GM21717 (cell line): ENCODE results near the gene UNC5A.
"Not testable (repeated sequence)": the region's sequence is repeated elsewhere in the genome, so short reads cannot be mapped to it uniquely, and the experiment has no call there.

ENCODE experiments used
- ATAC-seq: cut with Tn5 transposase; IDR thresholded peaks from one replicate; pipeline ENCODE4 v1.9.1; 2021; ENCODE audit warnings: mild to moderate bottlenecking, moderate library complexity; ENCODE audit not compliant: unreplicated experiment

Gene UNC5A

DNA sequence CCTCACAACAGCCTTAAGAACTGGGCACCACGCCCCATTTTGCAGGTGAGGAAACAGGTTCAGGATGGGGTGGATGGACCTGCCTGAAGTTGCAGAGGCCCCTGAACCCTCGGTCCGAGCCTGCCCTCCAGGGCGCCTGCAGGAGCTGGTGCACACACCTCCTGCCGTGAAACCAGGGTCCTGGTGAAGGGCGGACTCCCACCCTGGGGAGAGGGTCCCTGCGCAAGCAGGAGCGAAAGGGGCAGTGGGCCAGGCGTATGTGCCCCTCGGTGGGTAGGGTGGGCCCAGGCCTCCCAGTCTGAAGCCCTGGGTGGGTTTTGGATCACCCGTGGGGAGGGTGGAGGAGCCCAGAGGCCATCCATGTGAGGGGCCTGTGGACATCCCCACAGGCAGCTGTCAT, 50.9 kb downstream of the UNC5A start:
- no peak for ATAC-seq

DNA sequence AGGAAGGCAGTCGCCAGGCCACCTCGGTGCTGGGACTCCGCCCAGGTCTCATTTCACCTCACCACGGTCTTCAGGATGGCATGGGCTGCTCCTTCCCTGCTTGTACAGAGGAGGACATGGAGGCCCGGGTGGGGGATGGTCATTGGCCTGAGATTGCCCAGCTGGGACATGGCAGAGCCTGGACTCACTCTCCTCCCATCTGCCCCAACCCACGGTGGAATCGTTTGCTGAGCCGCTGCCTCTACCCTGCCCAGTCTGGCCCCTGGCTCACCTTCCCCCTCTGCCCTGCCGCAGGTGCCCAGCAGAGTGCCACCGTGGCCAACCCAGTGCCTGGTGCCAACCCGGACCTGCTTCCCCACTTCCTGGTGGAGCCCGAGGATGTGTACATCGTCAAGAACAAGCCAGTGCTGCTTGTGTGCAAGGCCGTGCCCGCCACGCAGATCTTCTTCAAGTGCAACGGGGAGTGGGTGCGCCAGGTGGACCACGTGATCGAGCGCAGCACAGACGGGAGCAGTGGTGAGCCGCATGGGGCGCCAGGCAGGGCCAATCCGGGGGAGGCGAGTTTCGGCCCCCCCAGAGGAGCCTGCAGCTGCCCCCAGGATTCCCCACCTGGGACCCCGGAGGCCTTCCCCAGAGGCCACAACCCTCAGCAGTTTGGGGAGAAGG, 52.1 kb downstream of the UNC5A start:
- no peak for ATAC-seq

- no peak for ATAC-seq
Measured at GRCh38 chr5:176863041-176863764, 52.8 kb downstream of the UNC5A start.

GRCh38 chr5:176863765-176864098, 53.4 kb downstream of the UNC5A start:
- no peak for ATAC-seq

DNA sequence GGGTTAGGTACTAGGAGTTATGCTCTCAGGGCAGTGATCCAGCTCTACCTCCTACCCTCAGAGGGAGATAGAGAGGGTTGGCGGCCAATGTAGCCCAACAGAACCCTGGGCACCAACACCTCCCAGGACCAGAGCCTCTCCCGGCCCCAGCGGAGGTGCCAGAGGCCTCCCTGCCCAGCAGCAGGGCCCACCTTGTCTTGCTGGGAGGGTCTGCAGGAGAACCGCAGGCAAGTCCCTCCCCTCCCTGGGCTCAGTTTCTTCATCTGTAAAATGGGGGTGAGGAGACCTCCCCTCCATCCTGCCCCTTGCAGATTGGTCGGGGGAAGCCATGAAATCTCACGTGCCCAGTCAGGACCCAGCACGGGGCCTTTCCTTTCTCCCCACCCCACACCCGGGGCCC, 54.4 kb downstream of the UNC5A start:
- ATAC-seq: no peak

DNA sequence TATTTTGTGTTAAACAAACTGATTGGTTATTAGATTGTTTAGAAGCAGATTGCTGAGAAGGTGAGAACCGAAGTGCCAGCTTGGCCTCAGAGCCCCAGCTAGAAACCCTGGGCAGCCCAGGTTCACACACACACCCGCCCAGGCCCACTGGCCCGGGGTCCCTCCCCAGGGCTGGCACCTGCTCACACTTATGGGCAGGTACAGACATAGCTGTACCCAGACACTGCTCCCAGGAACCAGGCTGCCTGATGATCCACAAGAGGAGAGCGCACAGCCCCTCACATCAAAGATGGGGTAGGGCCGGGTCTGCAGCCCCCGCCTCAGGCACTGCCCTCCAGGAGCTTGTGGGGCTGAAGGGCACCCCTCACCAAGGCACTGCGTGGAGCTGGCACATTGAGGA, 55.6 kb downstream of the UNC5A start:
- ATAC-seq: no peak

DNA sequence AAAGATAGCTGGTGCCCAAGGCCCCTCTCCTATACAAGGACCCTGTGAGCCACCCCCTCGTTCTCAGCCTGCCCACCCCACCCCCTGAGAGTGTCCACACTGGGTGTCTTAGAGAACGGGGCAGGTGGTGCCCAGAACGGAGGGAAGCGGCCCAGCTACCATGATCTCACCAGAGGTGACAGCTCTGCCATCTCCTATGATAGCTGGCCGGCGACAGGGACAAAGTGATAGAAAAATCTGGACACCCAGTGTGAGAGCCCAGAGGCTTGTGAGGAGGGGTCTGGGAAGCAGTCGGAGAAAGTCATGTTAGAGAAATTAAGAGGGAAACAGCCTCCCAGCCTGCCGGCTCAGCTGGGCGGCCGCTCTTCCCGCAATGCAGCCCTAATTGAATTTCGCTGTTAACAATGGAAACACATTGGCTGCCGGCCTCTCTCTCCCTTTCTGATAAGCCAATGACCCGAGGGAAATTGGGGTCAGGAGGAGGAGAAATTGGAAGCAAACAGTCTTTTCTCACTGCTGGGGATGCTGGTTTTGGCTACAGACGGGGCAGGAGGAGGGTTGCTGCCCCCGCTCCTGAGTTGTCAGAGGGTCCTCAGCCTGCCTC, 56.5 kb downstream of the UNC5A start:
- ATAC-seq: no peak

- ATAC-seq: no peak
Measured at GRCh38 chr5:176868126-176868525, 57.8 kb downstream of the UNC5A start.

- no peak for ATAC-seq
Measured at GRCh38 chr5:176868731-176869130, 58.4 kb downstream of the UNC5A start.

GRCh38 chr5:176869501-176870109, 59.2 kb downstream of the UNC5A start:
- ATAC-seq: no peak

DNA sequence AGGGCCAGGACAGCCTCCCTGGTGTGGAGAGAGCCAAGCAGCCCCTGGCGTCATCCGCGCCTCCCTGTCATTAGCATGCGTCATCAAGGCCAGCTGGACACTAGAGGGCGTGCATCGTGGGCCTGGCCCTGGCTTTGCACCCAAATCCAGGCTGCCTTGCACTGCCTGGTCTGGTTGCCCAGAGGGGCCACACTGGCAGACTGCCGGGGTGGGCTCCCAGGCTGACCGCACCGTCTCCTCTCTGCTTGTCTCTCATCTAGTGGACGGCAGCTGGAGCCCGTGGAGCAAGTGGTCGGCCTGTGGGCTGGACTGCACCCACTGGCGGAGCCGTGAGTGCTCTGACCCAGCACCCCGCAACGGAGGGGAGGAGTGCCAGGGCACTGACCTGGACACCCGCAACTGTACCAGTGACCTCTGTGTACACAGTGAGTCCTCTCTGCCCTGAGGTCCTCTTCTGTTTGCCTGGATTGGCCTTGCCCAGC, 59.8 kb downstream of the UNC5A start:
- ATAC-seq: no peak

DNA sequence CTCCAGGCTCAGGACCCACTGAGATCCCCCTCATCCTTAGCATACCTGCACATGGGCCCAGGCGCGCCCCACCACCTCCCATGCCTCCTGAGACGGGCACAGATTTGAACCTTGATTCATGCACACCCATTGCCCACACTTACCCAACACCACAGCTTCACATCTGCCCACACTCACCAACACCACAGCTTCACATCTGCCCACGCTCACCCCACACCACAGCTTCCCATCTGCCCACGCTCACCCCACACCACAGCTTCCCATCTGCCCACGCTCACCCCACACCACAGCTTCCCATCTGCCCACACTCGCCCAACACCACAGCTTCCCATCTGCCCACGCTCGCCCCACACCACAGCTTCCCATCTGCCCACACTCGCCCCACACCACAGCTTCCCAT, 60.3 kb downstream of the UNC5A start:
- ATAC-seq: not testable (repeated sequence)

DNA sequence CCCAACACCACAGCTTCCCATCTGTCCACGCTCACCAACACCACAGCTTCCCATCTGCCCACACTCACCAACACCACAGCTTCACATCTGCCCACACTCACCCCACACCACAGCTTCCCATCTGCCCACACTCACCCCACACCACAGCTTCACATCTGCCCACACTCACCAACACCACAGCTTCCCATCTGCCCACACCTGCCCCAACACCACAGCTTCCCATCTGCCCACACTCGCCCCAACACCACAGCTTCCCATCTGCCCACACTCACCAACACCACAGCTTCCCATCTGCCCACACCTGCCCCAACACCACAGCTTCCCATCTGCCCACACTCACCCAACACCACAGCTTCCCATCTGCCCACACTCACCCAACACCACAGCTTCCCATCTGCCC, 62.2 kb downstream of the UNC5A start:
- not testable (repeated sequence) for ATAC-seq

DNA sequence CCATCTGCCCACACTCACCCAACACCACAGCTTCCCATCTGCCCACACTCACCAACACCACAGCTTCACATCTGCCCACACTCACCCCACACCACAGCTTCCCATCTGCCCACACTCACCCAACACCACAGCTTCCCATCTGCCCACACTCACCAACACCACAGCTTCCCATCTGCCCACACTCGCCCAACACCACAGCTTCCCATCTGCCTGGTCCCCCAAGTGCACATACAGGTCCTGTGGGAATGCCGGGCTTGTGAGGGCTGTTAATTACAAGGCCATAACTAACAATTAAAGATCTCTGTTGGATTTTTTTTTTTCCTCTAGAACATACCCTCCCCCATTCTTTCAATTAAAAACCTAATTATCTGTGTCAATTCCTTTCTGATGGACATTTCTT, 62.7 kb downstream of the UNC5A start:
- not testable (repeated sequence) for ATAC-seq

- no peak for ATAC-seq
Measured at GRCh38 chr5:176873541-176874172, 63.3 kb downstream of the UNC5A start.

DNA sequence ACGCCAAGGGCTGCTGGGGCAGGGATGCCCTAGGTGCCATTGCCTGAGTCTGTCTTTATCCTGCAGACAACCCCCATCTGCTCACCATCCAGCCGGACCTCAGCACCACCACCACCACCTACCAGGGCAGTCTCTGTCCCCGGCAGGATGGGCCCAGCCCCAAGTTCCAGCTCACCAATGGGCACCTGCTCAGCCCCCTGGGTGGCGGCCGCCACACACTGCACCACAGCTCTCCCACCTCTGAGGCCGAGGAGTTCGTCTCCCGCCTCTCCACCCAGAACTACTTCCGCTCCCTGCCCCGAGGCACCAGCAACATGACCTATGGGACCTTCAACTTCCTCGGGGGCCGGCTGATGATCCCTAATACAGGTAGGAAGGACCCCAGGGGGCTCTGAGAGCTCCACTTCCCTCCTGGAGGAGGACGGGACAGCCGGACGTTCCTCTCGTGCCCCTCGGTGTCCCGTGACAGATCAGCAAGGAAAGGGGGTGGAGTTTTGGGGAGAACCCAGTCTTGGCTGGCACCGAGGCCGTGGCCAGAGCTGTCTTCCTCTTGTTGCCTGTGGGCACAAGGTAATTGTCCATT, 63.9 kb downstream of the UNC5A start:
- ATAC-seq: no peak

DNA sequence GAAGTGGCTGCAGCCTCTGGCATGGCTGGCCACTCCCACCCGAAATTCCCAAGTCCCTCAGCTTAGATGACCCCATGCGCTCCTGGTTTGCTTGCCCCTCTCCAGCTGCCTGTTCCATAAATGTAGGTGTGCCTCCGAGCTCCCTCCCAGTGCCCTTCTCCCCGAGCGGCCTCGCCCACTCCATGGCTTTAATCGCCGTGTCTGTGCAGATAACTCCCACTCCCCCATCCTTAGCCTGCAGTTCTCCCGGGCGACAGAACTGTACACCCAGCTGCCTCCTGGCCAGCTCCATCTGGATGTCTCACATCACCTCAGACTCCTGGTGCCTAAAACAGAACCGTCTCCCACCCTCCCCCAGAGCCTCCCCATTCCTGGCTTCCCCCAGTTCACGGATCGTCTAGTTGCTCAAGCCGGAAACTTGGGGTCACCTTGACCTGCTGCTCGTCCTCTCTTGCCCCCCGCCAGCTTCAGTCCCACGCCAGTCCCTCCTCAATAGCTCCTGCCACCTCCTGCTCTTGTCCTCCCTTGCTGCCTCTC, 64.7 kb downstream of the UNC5A start:
- ATAC-seq: no peak

DNA sequence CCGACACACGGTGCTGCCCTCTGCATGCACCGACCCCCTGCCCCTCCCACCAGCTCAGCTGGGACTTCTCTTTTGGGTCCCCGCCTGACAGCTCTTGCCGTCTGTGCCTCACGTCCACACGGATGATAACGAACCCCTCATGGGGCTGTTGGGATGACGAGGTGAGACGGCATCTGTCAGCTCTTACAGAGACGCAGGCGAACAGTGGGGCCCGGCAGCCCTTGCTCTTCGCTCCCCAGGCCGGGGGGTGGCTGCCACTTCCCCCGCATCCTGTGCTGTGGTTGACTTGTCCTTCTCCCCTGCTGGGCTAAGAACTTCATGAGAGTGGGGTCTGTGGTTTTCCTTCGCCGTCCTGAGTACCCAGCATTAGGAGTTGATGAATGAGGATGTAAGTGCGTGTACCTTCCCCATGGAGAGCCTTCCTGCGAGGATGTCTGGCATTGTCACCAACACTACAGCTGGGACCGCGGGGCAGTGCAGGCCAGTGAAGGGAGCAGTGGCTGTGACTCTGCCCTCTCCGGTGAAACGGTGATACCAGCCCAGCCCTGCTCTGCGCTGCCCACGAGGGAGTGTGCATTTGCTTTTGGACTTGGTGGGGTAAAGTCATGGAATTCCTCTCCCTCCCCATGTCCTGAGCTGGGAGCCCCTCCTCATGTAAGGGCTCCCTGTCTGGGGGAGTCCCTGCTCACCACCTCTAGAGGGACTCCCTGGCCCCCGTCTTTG, 65.6 kb downstream of the UNC5A start:
- ATAC-seq: no peak

- no peak for ATAC-seq
Measured at GRCh38 chr5:176876506-176877431, 66.4 kb downstream of the UNC5A start.
